ENCODE results near the gene DLGAP1.

The DLGAP1 gene

GRCh38 chr18:3891245-3891644 lies 563.9 kb downstream of the DLGAP1 start:
- TF ChIP-seq EZH2phosphoT487 (conservative IDR thresholded peaks at IDR 0.05; ENCODE audit: low read length) = no peak
- TF ChIP-seq, protein P1, sequence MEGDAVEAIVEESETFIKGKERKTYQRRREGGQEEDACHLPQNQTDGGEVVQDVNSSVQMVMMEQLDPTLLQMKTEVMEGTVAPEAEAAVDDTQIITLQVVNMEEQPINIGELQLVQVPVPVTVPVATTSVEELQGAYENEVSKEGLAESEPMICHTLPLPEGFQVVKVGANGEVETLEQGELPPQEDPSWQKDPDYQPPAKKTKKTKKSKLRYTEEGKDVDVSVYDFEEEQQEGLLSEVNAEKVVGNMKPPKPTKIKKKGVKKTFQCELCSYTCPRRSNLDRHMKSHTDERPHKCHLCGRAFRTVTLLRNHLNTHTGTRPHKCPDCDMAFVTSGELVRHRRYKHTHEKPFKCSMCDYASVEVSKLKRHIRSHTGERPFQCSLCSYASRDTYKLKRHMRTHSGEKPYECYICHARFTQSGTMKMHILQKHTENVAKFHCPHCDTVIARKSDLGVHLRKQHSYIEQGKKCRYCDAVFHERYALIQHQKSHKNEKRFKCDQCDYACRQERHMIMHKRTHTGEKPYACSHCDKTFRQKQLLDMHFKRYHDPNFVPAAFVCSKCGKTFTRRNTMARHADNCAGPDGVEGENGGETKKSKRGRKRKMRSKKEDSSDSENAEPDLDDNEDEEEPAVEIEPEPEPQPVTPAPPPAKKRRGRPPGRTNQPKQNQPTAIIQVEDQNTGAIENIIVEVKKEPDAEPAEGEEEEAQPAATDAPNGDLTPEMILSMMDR (IDR thresholded peaks at IDR 0.05; ENCODE audit: insufficient read depth, low read length, poor library complexity, severe bottlenecking) = no peak
- H3K9me2 ChIP-seq (replicated peaks; ENCODE audit: insufficient read depth, low read length) = no peaks in the 10 kb centered on the region
- H3K27ac ChIP-seq (ENCODE audit: low read depth, low read length) = no peak overlapping the region
- H3K9me3 ChIP-seq (ENCODE audit: insufficient read depth, low read length) = no peaks in the 10 kb centered on the region
- no peak overlapping the region for H3K4me3 ChIP-seq (ENCODE audit: insufficient read depth, low read length, poor library complexity, severe bottlenecking)
- no peak overlapping the region for H3K4me2 ChIP-seq (ENCODE audit: low read depth, low read length, poor library complexity, severe bottlenecking)
- H3K27me3 ChIP-seq (ENCODE audit: low read length) = no peaks in the 10 kb centered on the region
- H3K9ac ChIP-seq (ENCODE audit: low read length) = no peak overlapping the region
- no peaks in the 10 kb centered on the region for H3F3A ChIP-seq (ENCODE audit: insufficient read depth)
- no peak overlapping the region for H2AFZ ChIP-seq (ENCODE audit: low read depth, low read length, severe bottlenecking)
- H3K79me2 ChIP-seq (ENCODE audit: insufficient read depth, low read length) = no peaks in the 10 kb centered on the region
- no peaks in the 10 kb centered on the region for H4K20me1 ChIP-seq (ENCODE audit: low read depth, low read length)
- no peaks in the 10 kb centered on the region for H3K36me3 ChIP-seq (ENCODE audit: low read length)

DNA sequence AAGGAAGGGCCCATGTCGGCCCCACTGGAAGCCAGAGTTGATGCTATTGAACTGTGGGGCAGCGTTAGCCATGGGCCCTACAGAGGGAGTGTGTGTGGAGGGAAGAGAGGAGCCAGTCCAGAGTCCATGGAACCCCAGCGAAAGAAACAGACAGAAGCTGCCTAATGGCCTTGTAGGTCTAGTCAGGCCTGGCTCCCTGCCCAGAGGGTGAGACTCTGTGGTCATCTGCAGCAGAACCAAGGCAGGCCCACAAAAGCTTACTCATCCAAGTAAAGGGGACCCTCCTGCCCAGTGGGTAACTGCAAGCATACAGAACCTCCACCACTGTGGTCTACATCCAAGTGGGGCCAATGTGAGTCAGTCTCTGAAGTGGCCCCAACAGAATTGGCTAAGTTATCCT lies 565.3 kb downstream of the DLGAP1 start:
- Histone ChIP-seq H2AFZ (ENCODE audit: low read depth, low read length, severe bottlenecking) (no peak overlapping the region), H3K9ac (ENCODE audit: low read length) (no peak overlapping the region), H3K27me3 (ENCODE audit: low read length) (no peaks in the 10 kb centered on the region), H3K27ac (ENCODE audit: low read depth, low read length) (no peak overlapping the region), H3K79me2 (ENCODE audit: insufficient read depth, low read length) (no peaks in the 10 kb centered on the region), H3K4me3 (ENCODE audit: insufficient read depth, low read length, poor library complexity, severe bottlenecking) (no peak overlapping the region), H3K9me2 (replicated peaks; ENCODE audit: insufficient read depth, low read length) (no peaks in the 10 kb centered on the region), H3K9me3 (ENCODE audit: insufficient read depth, low read length) (no peaks in the 10 kb centered on the region), H3F3A (ENCODE audit: insufficient read depth) (no peaks in the 10 kb centered on the region), H3K36me3 (ENCODE audit: low read length) (no peaks in the 10 kb centered on the region), H3K4me2 (ENCODE audit: low read depth, low read length, poor library complexity, severe bottlenecking) (no peak overlapping the region), H4K20me1 (ENCODE audit: low read depth, low read length) (no peaks in the 10 kb centered on the region)
- TF ChIP-seq, protein P1 (IDR thresholded peaks at IDR 0.05; ENCODE audit: insufficient read depth, low read length, poor library complexity, severe bottlenecking) = no peak
- no peak for TF ChIP-seq EZH2phosphoT487 (conservative IDR thresholded peaks at IDR 0.05; ENCODE audit: low read length)

DNA sequence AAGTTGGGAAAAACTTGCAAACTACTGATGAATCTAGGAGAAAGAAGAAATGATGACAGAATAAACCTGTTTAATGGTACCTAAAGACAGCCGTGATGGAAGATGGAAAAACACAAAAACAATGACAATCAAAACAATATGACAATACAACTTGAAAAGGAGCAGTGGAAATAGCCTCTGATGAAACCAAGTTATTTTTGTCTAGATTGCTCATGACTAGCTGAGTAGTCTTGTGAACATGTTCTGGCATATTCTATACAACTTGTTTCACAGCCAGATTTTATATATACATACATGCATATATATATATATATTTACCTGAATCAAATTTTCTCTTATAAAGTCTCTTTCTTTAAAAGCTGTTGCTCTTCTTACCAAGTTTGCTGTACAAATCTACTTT lies 566.0 kb downstream of the DLGAP1 start:
- H3K36me3 ChIP-seq (ENCODE audit: low read length) = no peaks in the 10 kb centered on the region
- H3K27me3 ChIP-seq (ENCODE audit: low read length) = no peaks in the 10 kb centered on the region
- no peak overlapping the region for H3K4me3 ChIP-seq (ENCODE audit: insufficient read depth, low read length, poor library complexity, severe bottlenecking)
- no peaks in the 10 kb centered on the region for H3K79me2 ChIP-seq (ENCODE audit: insufficient read depth, low read length)
- H4K20me1 ChIP-seq (ENCODE audit: low read depth, low read length) = no peaks in the 10 kb centered on the region
- no peaks in the 10 kb centered on the region for H3F3A ChIP-seq (ENCODE audit: insufficient read depth)
- no peak overlapping the region for H3K4me2 ChIP-seq (ENCODE audit: low read depth, low read length, poor library complexity, severe bottlenecking)
- TF ChIP-seq, protein P1 (IDR thresholded peaks at IDR 0.05; ENCODE audit: insufficient read depth, low read length, poor library complexity, severe bottlenecking) = no peak
- TF ChIP-seq EZH2phosphoT487 (conservative IDR thresholded peaks at IDR 0.05; ENCODE audit: low read length) = no peak
- no peak overlapping the region for H3K9ac ChIP-seq (ENCODE audit: low read length)
- H2AFZ ChIP-seq (ENCODE audit: low read depth, low read length, severe bottlenecking) = no peak overlapping the region
- no peak overlapping the region for H3K27ac ChIP-seq (ENCODE audit: low read depth, low read length)
- no peaks in the 10 kb centered on the region for H3K9me2 ChIP-seq (replicated peaks; ENCODE audit: insufficient read depth, low read length)
- no peaks in the 10 kb centered on the region for H3K9me3 ChIP-seq (ENCODE audit: insufficient read depth, low read length)
